ENCODE measurements around the gene ZDHHC23. TPM values are rescaled to one million over a fixed set of nuclear protein-coding genes. Genes with fewer than 3 reads are reported as not detected.

Gene ZDHHC23
- total RNA-seq, 2 donors from 2014 or later: 14.6 to 15.9 TPM

DNA sequence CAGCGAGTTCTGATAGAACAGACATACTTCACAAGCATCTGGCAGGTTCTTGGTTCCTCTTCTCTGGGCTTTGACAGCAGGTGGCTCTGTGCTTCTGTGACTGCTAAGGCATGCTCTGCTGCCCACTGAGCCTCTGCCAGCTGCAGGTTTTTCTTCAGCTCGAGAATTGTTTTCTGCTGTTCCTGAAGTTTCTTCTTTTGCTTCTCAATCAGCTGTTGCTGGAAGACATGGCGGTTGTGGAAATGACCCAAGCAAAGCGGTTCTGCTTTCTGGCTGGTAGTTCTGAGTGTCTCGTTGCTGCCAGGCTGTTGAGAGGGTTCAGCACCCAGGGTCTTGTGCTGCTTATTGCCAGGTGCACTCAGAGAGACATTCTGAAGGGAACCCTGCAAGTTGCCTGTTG, 57.7 kb downstream of the ZDHHC23 start:
- TF ChIP-seq, protein P1, sequence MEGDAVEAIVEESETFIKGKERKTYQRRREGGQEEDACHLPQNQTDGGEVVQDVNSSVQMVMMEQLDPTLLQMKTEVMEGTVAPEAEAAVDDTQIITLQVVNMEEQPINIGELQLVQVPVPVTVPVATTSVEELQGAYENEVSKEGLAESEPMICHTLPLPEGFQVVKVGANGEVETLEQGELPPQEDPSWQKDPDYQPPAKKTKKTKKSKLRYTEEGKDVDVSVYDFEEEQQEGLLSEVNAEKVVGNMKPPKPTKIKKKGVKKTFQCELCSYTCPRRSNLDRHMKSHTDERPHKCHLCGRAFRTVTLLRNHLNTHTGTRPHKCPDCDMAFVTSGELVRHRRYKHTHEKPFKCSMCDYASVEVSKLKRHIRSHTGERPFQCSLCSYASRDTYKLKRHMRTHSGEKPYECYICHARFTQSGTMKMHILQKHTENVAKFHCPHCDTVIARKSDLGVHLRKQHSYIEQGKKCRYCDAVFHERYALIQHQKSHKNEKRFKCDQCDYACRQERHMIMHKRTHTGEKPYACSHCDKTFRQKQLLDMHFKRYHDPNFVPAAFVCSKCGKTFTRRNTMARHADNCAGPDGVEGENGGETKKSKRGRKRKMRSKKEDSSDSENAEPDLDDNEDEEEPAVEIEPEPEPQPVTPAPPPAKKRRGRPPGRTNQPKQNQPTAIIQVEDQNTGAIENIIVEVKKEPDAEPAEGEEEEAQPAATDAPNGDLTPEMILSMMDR (conservative IDR thresholded peaks at IDR 0.05): no peak
- DNase-seq: no peak
- peaks cover 16% of the 10 kb centered on the region for H3K36me3 Mint-ChIP-seq (ENCODE audit: low read depth)
- H3K27ac ChIP-seq (ENCODE audit: low read depth, low read length): no peak overlapping the region
- H3K36me3 ChIP-seq (ENCODE audit: control insufficient read depth, insufficient read depth, low read length): no peaks in the 10 kb centered on the region
- no peak overlapping the region for H3K4me3 Mint-ChIP-seq
- H3K27me3 Mint-ChIP-seq (ENCODE audit: insufficient read depth): peaks cover 3% of the 10 kb centered on the region
- no peaks in the 10 kb centered on the region for H3K27me3 ChIP-seq (ENCODE audit: control insufficient read depth, insufficient read depth, low read length, poor library complexity, severe bottlenecking)
- H3K4me1 Mint-ChIP-seq: no peaks in the 10 kb centered on the region
- no peaks in the 10 kb centered on the region for H3K9me3 ChIP-seq (ENCODE audit: control insufficient read depth, low read length)
- WGBS, 2 experiments (ENCODE audit: insufficient coverage in 1 of 2, insufficient read length in 1 of 2): 90 to 93% methylated on average over 5 of the region's 5 CpGs
- no peak overlapping the region for H3K9ac ChIP-seq (ENCODE audit: extremely low read depth, low read length, poor library complexity, severe bottlenecking)
- peaks cover 14% of the 10 kb centered on the region for H3K9me3 Mint-ChIP-seq
- no peaks in the 10 kb centered on the region for H3K4me1 ChIP-seq (ENCODE audit: control insufficient read depth, insufficient read depth, low read length)
- no peak overlapping the region for H3K27ac Mint-ChIP-seq
- no peak overlapping the region for H3K4me3 ChIP-seq (ENCODE audit: low read length)

DNA sequence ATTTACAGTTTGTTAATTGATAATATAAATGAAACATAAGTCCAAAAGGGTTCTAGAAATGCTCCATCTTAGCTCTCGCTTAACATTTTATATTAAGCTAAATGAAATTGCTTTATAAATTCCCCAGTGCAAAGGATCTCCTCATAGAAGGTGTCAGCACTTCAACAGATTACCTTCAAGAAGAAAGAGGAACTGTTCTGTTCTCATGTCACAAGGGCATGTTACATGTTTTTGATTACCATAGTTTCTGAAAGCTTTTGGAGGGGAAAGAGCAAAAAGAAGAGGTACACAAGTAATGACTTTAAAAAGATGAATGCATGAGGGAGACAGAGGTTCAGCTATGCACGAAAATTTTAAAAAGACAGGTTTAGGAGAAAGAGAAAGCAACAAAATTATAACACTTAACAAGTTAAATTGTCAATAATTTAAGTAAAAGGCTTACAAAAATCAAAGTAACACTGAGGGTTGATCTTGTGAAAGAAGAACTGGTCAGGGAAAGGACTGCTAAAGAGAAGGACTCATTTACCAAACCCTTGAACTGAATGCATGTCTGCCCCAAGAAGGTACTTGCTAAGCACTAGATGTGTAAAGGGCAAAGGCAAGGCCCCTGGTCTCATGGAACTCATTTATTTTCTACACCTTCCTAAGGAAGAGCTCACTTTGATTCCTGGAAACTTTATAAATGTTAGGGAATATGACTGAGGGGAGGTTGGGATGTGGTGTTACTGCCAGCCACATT, 63.4 kb downstream of the ZDHHC23 start:
- Histone ChIP-seq H3K9me3 (ENCODE audit: control insufficient read depth, low read length) (no peaks in the 10 kb centered on the region), H3K4me3 (ENCODE audit: low read length) (no peak overlapping the region), H3K36me3 (ENCODE audit: control insufficient read depth, insufficient read depth, low read length) (no peaks in the 10 kb centered on the region), H3K4me1 (ENCODE audit: control insufficient read depth, insufficient read depth, low read length) (no peaks in the 10 kb centered on the region), H3K9ac (ENCODE audit: extremely low read depth, low read length, poor library complexity, severe bottlenecking) (no peak overlapping the region), H3K27ac (ENCODE audit: low read depth, low read length) (no peak overlapping the region), H3K27me3 (ENCODE audit: control insufficient read depth, insufficient read depth, low read length, poor library complexity, severe bottlenecking) (no peaks in the 10 kb centered on the region)
- WGBS, 2 experiments (ENCODE audit: insufficient coverage in 1 of 2, insufficient read length in 1 of 2): 94% methylated on average over 1 of the region's 2 CpGs; no CpG with 5 or more reads in 1 of the 2 experiments
- H3K27me3 Mint-ChIP-seq (ENCODE audit: insufficient read depth): no peaks in the 10 kb centered on the region
- peaks cover under 1% of the 10 kb centered on the region for H3K9me3 Mint-ChIP-seq
- no peaks in the 10 kb centered on the region for H3K4me1 Mint-ChIP-seq
- H3K27ac Mint-ChIP-seq: no peak overlapping the region
- H3K4me3 Mint-ChIP-seq: no peak overlapping the region
- H3K36me3 Mint-ChIP-seq (ENCODE audit: low read depth): no peaks in the 10 kb centered on the region
- DNase-seq: no peak
- TF ChIP-seq, protein P1 (conservative IDR thresholded peaks at IDR 0.05): no peak

Other genes starting within 250 kb of the ZDHHC23 start
- 100 to 1,000 TPM; 137 to 150 TPM for gene NAA50, start 201.8 kb upstream of the ZDHHC23 start, total RNA-seq
- 10 to 100 TPM; 58.4 to 63.4 TPM for gene ATP6V1A, start 201.0 kb upstream of the ZDHHC23 start, total RNA-seq
- 1 to 10 TPM; 1.6 to 5.1 TPM for gene GRAMD1C, start 109.2 kb upstream of the ZDHHC23 start, total RNA-seq
- gene CCDC191, start 108.5 kb downstream of the ZDHHC23 start, total RNA-seq: 1 to 10 TPM; 4.4 to 6.1 TPM
- 10 to 100 TPM; 33.0 to 37.7 TPM for gene QTRT2, start 108.7 kb downstream of the ZDHHC23 start, total RNA-seq
- not detected for gene DRD3, start 231.0 kb downstream of the ZDHHC23 start, total RNA-seq

All from endodermal cell (in vitro differentiated cells).